ENCODE results near the gene FAM181B. TPM values are rescaled to one million over a fixed set of nuclear protein-coding genes. Genes with fewer than 3 reads are reported as not detected.

Gene FAM181B
- total and polyA plus RNA-seq, 11 donors: 0.06 to 0.35 (median 0.10) TPM; not detected in 3

Other genes with a start within 250 kb of the FAM181B start
- 10 to 100 TPM; 29.7 to 99.4 (median 44.0) TPM for gene PRCP, start 166.6 kb upstream of the FAM181B start, total RNA-seq
- gene PRCP, start 166.6 kb upstream of the FAM181B start, polyA plus RNA-seq: 10 to 100 TPM; 21.2 to 44.0 TPM
- 1 to 10 TPM in 3 of 9 donors, under 1 TPM in 5, not detected in 1; 0.18 to 3.5 (median 0.73) TPM for gene DDIAS, start 167.9 kb upstream of the FAM181B start, total RNA-seq
- under 1 TPM; 0.08 to 0.55 TPM for gene DDIAS, start 167.9 kb upstream of the FAM181B start, polyA plus RNA-seq

Data from heart left ventricle (tissue), 11 donors.